ENCODE measurements around the gene PNMA6A.
"Not testable (repeated sequence)": the region's sequence is repeated elsewhere in the genome, so short reads cannot be mapped to it uniquely, and the experiment has no call there.

- TF ChIP-seq, protein P1, sequence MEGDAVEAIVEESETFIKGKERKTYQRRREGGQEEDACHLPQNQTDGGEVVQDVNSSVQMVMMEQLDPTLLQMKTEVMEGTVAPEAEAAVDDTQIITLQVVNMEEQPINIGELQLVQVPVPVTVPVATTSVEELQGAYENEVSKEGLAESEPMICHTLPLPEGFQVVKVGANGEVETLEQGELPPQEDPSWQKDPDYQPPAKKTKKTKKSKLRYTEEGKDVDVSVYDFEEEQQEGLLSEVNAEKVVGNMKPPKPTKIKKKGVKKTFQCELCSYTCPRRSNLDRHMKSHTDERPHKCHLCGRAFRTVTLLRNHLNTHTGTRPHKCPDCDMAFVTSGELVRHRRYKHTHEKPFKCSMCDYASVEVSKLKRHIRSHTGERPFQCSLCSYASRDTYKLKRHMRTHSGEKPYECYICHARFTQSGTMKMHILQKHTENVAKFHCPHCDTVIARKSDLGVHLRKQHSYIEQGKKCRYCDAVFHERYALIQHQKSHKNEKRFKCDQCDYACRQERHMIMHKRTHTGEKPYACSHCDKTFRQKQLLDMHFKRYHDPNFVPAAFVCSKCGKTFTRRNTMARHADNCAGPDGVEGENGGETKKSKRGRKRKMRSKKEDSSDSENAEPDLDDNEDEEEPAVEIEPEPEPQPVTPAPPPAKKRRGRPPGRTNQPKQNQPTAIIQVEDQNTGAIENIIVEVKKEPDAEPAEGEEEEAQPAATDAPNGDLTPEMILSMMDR (IDR thresholded peaks at IDR 0.05; ENCODE audit: low read depth, low read length): not testable (repeated sequence)
- TF ChIP-seq EZH2phosphoT487 (IDR thresholded peaks at IDR 0.05; ENCODE audit: low read depth): not testable (repeated sequence)
These were observed 45.8 kb upstream of the PNMA6A start for GRCh38 chrX:153026501-153026900.
